T-helper 2 cell treated with Interferon-gamma antibody and Interleukin-4, amounts not matched to agents 100 ng/mL and 5 ng/mL, for 36 hours (primary cell): ENCODE results near the gene E2F7. TPM values are rescaled to one million over a fixed set of nuclear protein-coding genes. Genes with fewer than 3 reads are reported as not detected.

Experiments used
- total RNA-seq: library from RNA; stranded (reverse); gene quantifications from 2 replicates; pipeline ENCODE4 v1.2.3, GENCODE V29; 2022

Gene E2F7
- total RNA-seq, 1 donor from 2014 or later, result 21.0 TPM

Other genes with a start within 250 kb of the E2F7 start
- gene CSRP2, start 186.6 kb downstream of the E2F7 start, total RNA-seq, result 0.11 and 0.18 TPM in 2 replicates